Activated CD8-positive, alpha-beta memory T cell treated with anti-CD3 and anti-CD28 coated beads for 4 hours (primary cell): ENCODE data around the gene KRTAP4-8.
"Not testable (repeated sequence)": the region's sequence is repeated elsewhere in the genome, so short reads cannot be mapped to it uniquely, and the experiment has no call there.

Source experiments
- DNase-seq, 2 donors: peaks; one replicate each; pipeline ENCODE4 v3.0.0-alpha.2; 2020; ENCODE audit warnings: low read depth in 2 of 2

The KRTAP4-8 gene

GRCh38 chr17:41098042-41098441, at the start of gene KRTAP4-8:
Gene KRTAP4-8, minus strand, starts transcription at chr17:41098142. Its CDS starts 58 bp downstream, at chr17:41098084.
- DNase-seq = no peak

- no peak for DNase-seq
Measured at GRCh38 chr17:41145261-41145660, 47.3 kb upstream of the KRTAP4-8 start.

DNA sequence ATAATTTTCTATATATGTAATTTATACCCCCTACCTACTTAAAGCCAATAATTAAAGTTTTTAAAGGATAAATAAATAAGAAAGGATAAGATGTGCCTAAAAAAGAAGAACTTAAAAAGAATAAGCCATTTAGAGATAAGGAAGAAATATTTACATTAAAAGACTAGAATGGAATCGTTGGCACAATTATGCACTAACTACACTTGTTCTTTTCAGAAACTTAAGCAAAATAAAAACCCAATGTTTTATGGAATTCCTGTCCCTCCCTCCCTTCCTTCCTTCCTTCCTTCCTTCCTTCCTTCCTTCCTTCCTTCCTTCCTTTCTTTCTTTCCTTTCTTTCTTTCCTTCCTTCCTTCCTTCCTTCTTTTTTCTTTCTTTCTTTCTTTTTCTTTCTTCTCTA, 46.9 kb upstream of the KRTAP4-8 start:
- DNase-seq = no peak

GRCh38 chr17:41141361-41141760, 43.4 kb upstream of the KRTAP4-8 start:
- DNase-seq = no peak

GRCh38 chr17:41140360-41141131, 42.6 kb upstream of the KRTAP4-8 start, which contains the start of gene KRTAP4-6:
Gene KRTAP4-6, minus strand, starts transcription at chr17:41140544. Its CDS starts 57 bp downstream, at chr17:41140487.
- no peak for DNase-seq

GRCh38 chr17:41139865-41140264, 41.9 kb upstream of the KRTAP4-8 start:
- not testable (repeated sequence) for DNase-seq

DNA sequence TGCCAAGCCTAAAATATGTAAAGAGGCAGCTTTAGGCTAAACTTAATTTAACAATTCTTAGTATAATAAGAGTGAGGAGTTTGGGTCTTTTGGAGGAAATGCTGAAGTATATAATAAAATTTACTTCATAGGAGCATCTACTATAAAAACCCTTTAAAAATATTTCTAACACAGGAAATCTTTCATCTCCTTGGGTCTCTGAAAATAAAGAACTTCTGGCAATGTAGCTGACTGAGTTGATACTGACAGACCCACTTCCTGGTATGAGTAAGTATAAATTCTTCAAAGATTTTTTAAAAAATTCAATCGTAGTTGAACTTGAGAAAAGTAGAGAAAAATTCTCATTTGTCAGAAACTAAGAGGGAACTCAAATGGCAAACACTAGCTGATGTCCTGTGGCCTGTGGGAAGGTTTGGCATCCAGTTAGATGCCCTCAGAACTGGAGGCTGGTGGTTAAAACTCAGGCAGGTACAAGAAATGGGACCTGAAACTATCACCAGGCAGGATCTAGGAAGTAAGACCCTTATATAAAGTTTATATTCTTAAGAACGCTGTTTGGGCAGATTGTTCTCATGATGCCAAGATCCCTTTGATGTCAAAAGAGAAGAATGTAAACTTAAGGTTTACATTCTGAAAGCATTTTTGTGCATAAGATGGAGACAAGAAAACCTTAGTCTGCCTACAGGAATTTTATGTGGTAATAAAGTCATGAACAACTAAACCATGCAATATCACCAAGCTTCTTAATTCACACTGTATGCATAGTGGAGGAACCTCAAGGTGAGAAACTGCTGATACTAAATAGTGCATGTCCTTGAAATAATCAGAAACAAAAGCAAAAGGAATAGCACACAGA, 36.2 kb upstream of the KRTAP4-8 start:
- DNase-seq = no peak

DNA sequence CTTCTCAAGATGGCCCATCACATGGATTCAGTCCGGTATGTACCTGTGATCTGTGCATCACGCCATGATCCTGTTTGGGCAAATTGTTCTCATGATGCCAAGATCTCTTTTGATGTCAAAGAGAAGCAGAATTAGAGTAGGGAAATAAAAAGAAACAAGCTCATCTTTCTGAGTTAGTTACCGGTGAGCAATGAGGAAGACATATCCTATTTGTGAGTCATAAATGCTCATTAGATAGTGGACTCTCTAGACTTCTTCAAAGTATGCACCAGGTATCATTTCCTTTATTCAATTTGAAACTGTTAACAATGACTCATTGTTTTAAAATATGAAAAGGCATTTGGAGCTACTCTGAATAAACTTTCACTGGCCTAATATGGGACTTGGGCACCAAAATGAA, 34.0 kb upstream of the KRTAP4-8 start:
- no peak for DNase-seq

DNA sequence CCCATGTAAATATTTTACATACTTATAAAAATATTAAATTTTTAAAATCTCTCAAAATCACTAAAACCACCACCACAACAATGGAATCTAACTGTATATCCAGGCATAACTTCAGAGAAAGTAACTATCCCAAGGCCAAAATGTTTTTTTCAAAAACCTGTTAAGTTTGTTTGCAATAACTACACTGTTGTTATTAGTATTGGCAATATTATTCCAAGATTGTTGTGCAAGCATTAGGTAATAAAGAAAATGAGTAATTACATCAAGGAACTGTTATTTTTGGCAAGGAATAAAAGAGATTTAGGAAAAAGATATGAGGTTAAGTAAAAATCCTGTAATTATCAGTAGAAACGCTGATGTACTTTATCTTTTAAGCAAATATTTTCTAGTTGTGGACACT, 29.4 kb upstream of the KRTAP4-8 start:
- no peak for DNase-seq

DNA sequence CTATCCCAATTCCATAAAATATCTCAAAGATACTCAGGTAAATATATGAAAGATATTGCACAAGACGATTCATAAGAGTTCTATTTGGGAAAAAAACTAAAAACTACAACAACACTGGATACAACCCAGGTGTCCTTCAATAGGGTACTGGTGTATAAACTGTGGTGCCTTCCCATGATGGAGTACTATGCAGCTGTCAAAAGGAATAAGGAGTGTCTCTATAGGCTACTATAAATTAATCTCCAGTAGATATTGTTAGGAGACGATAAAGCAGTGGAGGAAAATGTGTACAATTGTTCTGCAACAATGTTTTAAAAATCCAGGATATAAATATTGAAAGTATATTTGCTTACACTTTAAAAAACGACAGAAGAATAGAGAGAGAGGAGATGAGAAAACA, 28.5 kb upstream of the KRTAP4-8 start:
- no peak for DNase-seq

GRCh38 chr17:41125064-41125463, 27.1 kb upstream of the KRTAP4-8 start:
- DNase-seq = no peak

GRCh38 chr17:41123991-41124371, 26.0 kb upstream of the KRTAP4-8 start, which contains the start of gene KRTAP4-12:
Gene KRTAP4-12, minus strand, starts transcription at chr17:41124182. Its CDS starts 60 bp downstream, at chr17:41124122.
- not testable (repeated sequence) for DNase-seq

DNA sequence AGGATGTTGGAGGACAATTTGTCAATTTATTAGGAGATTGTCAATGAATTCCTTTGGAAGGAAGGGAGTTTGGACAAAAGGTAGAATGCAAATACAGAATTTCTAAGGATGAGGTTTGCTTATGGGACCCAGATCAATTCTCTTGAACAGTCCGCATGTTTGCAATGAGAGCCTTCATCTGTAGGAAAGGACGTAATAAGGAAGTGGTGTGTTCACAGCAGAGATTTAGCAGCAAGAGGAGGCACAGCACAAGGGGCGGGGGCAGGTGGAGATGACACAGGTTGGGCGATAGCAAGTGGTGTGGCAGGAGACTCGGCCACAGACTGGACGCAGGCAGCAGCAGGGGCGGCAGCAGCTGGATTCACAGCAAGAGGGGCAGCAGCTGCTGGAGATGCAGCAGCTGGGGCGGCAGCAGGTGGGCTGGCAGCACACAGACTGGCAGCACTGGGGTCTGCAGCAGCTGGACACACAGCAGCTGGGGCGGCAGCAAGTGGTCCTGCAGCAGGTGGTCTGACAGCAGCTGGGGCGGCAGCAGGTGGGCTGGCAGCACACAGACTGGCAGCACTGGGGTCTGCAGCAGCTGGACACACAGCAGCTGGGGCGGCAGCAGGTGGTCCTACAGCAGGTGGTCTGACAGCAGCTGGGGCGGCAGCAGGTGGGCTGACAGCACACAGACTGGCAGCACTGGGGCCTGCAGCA, 25.5 kb upstream of the KRTAP4-8 start:
- not testable (repeated sequence) for DNase-seq

- DNase-seq = no peak
Measured at GRCh38 chr17:41121742-41122141, 23.8 kb upstream of the KRTAP4-8 start.

- not testable (repeated sequence) for DNase-seq
Measured at GRCh38 chr17:41119696-41120690, 22.1 kb upstream of the KRTAP4-8 start.

GRCh38 chr17:41118721-41119120, 20.8 kb upstream of the KRTAP4-8 start:
- no peak for DNase-seq

- DNase-seq = not testable (repeated sequence)
Measured at GRCh38 chr17:41117846-41118386, 20.0 kb upstream of the KRTAP4-8 start, which contains the start of gene KRTAP4-11. Gene KRTAP4-11, minus strand, starts transcription at chr17:41118373. Its CDS starts 58 bp downstream, at chr17:41118315.

DNA sequence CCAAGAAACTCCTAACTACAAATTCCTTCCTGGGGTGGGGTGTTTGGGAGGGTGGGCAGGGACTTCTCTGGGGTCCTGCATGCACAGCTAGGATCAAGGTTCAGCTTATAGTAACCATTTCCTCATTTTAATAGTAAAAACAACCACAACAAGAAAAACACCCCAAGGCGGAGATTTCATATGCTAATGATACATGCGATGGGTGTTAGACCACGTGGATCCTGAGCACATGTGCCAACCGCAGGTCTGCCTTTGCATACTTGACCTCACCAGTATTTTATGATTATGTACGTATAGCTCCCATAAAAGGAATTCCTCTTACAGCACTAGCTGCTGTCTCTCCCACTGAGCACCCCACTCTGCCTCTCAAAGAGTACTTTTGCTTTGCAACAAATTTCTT, 18.4 kb upstream of the KRTAP4-8 start:
- DNase-seq = no peak

DNA sequence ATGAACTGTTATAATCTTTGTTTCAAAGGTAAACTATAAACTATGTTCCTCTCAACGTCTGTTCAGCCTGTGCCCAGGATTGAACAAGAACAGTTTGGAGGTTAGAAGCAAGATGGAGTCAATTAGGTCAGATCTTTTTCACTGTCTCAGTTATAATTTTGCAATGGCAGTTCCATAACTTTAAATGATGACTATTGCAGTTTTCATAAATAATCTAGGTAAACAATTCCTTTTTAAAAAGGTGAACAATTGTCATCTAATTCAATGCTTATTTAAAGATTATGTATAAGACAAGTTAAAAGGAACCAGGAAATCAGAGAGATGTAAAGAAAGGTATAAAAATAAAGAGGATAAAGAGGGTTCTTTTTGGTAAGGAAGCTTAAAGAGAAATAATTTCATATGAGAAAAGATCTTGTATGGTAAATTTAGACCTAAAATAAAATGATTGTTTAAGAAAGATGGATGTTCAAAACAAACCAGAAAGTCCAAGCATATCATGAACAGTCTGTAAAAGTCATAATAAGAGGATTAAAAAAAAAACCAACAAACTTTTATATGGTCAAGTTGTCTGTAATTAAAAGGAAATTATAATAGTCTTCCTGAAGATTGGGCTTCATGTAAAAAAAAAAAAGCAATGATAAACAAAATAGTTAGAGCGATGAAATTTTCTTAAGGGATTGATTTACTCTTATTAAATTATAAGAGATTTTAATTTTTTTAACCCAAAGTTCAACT, 13.4 kb upstream of the KRTAP4-8 start:
- no peak for DNase-seq
